ENCODE measurements around the gene FMNL2. TPM values are rescaled to one million over a fixed set of nuclear protein-coding genes. Genes with fewer than 3 reads are reported as not detected.
A peak's percentile ranks its signal among the peaks of the same experiment; 100 is the strongest.

The FMNL2 gene
- total RNA-seq, 1 experiment from 2014 or later: 33.6 TPM

GRCh38 chr2:152651834-152652233 is 316.9 kb downstream of the FMNL2 start:
- H2BK20ac ChIP-seq (ENCODE audit: low read depth, low read length, poor library complexity, severe bottlenecking): no peak overlapping the region
- H4K91ac ChIP-seq (ENCODE audit: insufficient read length, low read depth, low read length): no peak overlapping the region
- no peak overlapping the region for H4K8ac ChIP-seq (replicated peaks; ENCODE audit: insufficient read length, low read depth, low read length)
- no peak overlapping the region for H3K4me2 ChIP-seq (ENCODE audit: insufficient read depth, insufficient read length, low read length)
- no CpG with 5 or more reads among the region's 2 CpGs for WGBS (ENCODE audit: extremely low coverage, insufficient read length, low lambda C conversion rate)
- no peaks in the 10 kb centered on the region for H3K27me3 ChIP-seq (ENCODE audit: insufficient read depth, low read length)
- no peaks in the 10 kb centered on the region for H3K79me1 ChIP-seq (ENCODE audit: insufficient read depth, low read depth, low read length, poor library complexity, severe bottlenecking)
- H3K18ac ChIP-seq (ENCODE audit: insufficient read length, low read depth, low read length): no peak overlapping the region
- H3K27me3 Mint-ChIP-seq (ENCODE audit: low read depth): no peaks in the 10 kb centered on the region
- no peaks in the 10 kb centered on the region for H3K23me2 ChIP-seq (ENCODE audit: insufficient read length, low read depth, low read length, poor library complexity, severe bottlenecking)
- H3K4ac ChIP-seq (ENCODE audit: low read depth, low read length): no peak overlapping the region
- no peak overlapping the region for H3K23ac ChIP-seq (ENCODE audit: insufficient read length, low read depth, low read length)
- no peak overlapping the region for H2BK5ac ChIP-seq (ENCODE audit: insufficient read length, low read length)
- no peak overlapping the region for H3K27ac ChIP-seq (ENCODE audit: insufficient read length, low read depth, low read length)
- H2BK120ac ChIP-seq (ENCODE audit: low read depth, low read length, poor library complexity, severe bottlenecking): no peak overlapping the region
- no peak overlapping the region for H3K14ac ChIP-seq (ENCODE audit: insufficient read depth, low read length)
- H3K9ac ChIP-seq (ENCODE audit: extremely low read depth, insufficient read length, low read length): no peak overlapping the region
- no peak overlapping the region for H2AK5ac ChIP-seq (ENCODE audit: insufficient read length, low read length)
- H3K79me2 ChIP-seq (ENCODE audit: insufficient read depth, low read length): no peaks in the 10 kb centered on the region
- H3K27ac Mint-ChIP-seq: peak overlapping the region in 1 of 3 experiments; percentile 84; a peak in 1 of 7 replicates
- H3T11ph ChIP-seq (ENCODE audit: low read length): no peak overlapping the region
- peaks cover 4 to 37% (median 20%) of the 10 kb centered on the region in 3 experiments; a peak in 6 of 7 replicates for H3K36me3 Mint-ChIP-seq (ENCODE audit: insufficient read depth in 1 of 3, low read depth in 3 of 3)
- H3K9me3 ChIP-seq (ENCODE audit: control insufficient read depth, low read depth, low read length): no peaks in the 10 kb centered on the region
- DNase-seq: no peak
- TF ChIP-seq CTCF (conservative IDR thresholded peaks at IDR 0.05): no peak
- no peak overlapping the region for H3K56ac ChIP-seq (ENCODE audit: insufficient read length, low read depth, low read length)
- peaks cover 13 to 34% of the 10 kb centered on the region in 2 experiments for H3K4me1 Mint-ChIP-seq
- H3K4me1 ChIP-seq (ENCODE audit: insufficient read depth, low read length): peaks cover 3% of the 10 kb centered on the region; the same call in 1 of the 2 replicates
- no peak overlapping the region for H4K5ac ChIP-seq (ENCODE audit: insufficient read length, low read depth, low read length)
- no peak overlapping the region for H2BK15ac ChIP-seq (ENCODE audit: low read depth, low read length)
- no peaks in the 10 kb centered on the region for H4K20me1 ChIP-seq (ENCODE audit: control insufficient read depth, insufficient read depth, insufficient read length)
- no peak overlapping the region for H3K4me3 Mint-ChIP-seq
- H2AFZ ChIP-seq (ENCODE audit: low read length): no peak overlapping the region
- H3K9me3 Mint-ChIP-seq: no peaks in the 10 kb centered on the region
- no peak overlapping the region for H2BK12ac ChIP-seq (ENCODE audit: insufficient read length, low read depth, low read length)

Data from H9 (cell line).